HG02884 (cell line): ENCODE measurements around the gene POLDIP2.

Experiments
- ATAC-seq: cut with Tn5 transposase; IDR thresholded peaks from one replicate; pipeline ENCODE4 v1.9.1; 2021; ENCODE audit warnings: mild to moderate bottlenecking, moderate library complexity; ENCODE audit not compliant: unreplicated experiment

POLDIP2 gene

DNA sequence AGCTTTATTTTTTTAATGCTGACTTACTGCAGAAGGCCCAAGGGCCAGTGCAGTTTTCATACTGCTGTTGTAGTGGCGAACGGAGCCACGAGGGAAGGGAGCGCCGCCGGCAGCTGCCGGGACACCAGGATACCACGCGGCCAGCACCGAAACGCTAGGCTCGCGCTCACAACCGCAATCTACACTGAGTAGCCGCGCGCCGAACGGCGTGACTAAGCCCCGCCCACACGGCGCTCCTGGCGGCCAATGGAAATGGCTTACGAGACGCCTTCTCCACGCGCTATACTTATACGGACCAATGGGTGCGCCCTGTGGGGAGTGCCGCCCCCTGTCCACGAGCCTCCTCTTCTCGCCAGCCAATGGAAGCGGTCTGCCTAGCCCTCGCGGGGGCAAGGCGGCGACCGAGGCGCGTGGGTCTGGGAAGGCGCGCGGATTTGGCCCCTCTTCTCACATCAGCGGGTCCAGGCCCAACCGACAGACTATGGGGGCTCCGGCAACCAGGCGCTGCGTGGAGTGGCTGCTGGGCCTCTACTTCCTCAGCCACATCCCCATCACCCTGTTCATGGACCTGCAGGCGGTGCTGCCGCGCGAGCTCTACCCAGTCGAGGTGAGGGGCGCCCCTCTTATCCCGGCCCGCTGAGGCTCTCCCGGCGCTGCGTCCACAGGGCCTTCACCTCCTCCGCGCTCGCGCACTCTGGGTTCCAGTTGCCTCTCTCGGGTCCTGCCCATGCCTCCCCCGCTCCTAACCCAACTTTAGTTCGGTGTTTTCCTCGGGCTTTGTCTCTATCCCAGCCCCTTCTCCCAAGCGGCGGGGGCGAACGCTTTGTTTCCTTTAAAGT lies 38.3 kb downstream of the POLDIP2 start, which contains the start of gene TMEM97:
TSS of gene TMEM97 (plus strand) at position 442 of the 839 bp plus-strand sequence. CDS start at position 482, 40 bp downstream.
- ATAC-seq: peak; percentile 96

DNA sequence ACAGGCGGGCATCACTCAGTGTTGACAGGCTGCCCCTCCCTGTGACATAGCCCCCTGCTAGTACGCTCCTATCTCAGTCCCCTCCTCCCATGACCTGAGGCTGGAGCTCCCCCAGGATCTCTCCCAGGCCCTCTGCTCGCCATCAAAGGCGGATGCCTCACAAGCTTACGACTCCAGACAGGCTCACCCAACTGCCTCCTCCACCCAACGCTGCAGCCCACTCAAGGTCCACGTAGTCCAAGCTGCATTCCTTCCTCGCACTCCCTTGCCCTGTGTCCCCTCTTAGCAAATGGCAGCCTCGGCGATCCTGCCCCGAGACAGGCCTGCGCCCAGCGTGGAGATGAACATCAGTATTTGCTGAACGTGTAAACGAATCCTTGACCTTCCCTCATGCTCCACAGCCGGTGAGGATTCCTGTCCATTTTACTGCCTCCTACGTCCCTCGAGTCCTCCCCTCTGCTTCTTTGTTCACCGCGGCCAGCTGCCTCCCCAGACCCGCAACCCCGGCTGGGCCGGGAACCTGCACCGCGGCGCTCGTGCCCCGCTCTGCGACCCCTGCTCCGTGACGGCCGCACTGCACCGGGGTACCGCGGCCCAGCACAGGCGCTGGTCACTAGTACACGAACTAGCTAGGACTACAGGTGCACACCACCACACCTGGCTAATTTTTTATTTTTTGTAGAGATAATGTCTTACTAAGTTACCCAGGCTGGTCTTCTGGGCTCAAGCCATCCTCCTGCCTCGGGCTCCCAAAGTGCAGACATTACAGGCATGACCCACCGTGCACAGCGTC lies 39.2 kb downstream of the POLDIP2 start:
- peak; percentile 11 for ATAC-seq

GRCh38 chr17:28317099-28317965 lies 40.0 kb downstream of the POLDIP2 start:
- ATAC-seq: no peak

- no peak for ATAC-seq
Measured at GRCh38 chr17:28315846-28316705, 41.3 kb downstream of the POLDIP2 start.

GRCh38 chr17:28313841-28314240 lies 43.5 kb downstream of the POLDIP2 start:
- no peak for ATAC-seq

DNA sequence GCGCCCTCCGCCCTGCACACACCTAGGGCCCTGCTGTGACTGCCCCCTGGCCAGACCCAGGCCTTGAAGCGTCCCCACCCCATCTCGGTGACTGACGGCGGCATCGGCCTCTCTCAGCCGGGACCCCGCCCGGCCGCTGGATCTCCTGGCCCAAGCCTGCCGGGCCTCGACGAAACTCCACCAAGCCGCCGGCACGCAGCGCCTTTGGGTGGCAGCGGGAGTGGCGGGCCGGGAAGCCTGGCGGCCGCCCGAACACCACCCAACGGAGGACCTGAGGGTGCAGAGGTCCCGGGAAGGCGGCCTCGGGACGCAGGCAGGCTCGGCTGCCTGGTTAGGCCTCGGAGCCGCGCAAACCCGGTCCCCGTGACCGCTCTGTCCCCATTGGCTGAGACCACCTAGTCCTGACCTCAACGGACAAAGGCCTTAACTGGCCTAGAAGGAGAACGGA lies 50.3 kb downstream of the POLDIP2 start:
- ATAC-seq: no peak

- no peak for ATAC-seq
Measured at GRCh38 chr17:28298449-28298848, 58.9 kb downstream of the POLDIP2 start.
